Vagina (tissue), 2 donors: ENCODE measurements around the gene TM6SF1.

Source experiments
- POLR2A ChIP-seq, 2 donors: fragments of 450-650 bp; IDR thresholded peaks; one replicate each; pipeline ENCODE4 v1.6.1; 2017; ENCODE audit warnings: antibody characterized with exemption in 2 of 2, mild to moderate bottlenecking in 2 of 2, moderate library complexity in 2 of 2
- POLR2AphosphoS5 ChIP-seq, 2 donors: sonication (generic); formaldehyde crosslinking; IDR thresholded peaks; one replicate each; pipeline ENCODE4 v1.9.0; 2017; ENCODE audit warnings: antibody characterized with exemption in 2 of 2, mild to moderate bottlenecking in 2 of 2, low read depth in 1 of 2; ENCODE audit not compliant: insufficient read depth in 1 of 2
- TF ChIP-seq, protein P1 (sequence below), 3 experiments: fragments of 450-650 bp in 2 of 3; fragments of 200-600 bp in 1 of 3; sonication (generic) in 1 of 3; IDR thresholded peaks; one replicate each; pipeline ENCODE4 v1.5.1; 2017 to 2019; ENCODE audit warnings: antibody characterized with exemption in 3 of 3, mild to moderate bottlenecking in 2 of 3, moderate library complexity in 2 of 3

DNA sequence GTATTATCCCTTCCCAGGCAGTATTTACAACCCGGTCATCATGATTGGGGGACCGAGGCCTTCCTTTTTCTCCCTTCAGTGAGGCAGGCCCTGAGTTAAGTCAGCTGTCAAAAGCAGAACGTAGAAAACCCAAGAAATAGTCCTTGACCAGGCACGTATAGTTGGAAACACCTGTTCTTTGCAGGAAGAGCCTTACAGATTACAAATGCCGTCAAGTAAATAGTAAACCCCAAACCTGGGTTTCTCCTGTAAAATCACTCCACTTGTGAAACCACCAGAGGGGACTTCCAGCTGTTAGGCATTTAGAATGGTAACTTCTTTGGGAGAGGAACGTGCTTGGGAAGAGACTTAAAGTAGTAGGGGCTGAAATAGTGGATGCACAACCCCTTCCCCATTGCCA, 39.4 kb upstream of the TM6SF1 start:
- no peak for TF ChIP-seq POLR2A (IDR thresholded peaks at IDR 0.05)
- TF ChIP-seq, protein P1, sequence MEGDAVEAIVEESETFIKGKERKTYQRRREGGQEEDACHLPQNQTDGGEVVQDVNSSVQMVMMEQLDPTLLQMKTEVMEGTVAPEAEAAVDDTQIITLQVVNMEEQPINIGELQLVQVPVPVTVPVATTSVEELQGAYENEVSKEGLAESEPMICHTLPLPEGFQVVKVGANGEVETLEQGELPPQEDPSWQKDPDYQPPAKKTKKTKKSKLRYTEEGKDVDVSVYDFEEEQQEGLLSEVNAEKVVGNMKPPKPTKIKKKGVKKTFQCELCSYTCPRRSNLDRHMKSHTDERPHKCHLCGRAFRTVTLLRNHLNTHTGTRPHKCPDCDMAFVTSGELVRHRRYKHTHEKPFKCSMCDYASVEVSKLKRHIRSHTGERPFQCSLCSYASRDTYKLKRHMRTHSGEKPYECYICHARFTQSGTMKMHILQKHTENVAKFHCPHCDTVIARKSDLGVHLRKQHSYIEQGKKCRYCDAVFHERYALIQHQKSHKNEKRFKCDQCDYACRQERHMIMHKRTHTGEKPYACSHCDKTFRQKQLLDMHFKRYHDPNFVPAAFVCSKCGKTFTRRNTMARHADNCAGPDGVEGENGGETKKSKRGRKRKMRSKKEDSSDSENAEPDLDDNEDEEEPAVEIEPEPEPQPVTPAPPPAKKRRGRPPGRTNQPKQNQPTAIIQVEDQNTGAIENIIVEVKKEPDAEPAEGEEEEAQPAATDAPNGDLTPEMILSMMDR (IDR thresholded peaks at IDR 0.05): no peak
- TF ChIP-seq POLR2AphosphoS5 (IDR thresholded peaks at IDR 0.05; ENCODE audit: insufficient read depth in 1 of 2, low read depth in 1 of 2): no peak
